ENCODE data around the gene ADD3.
"Not testable (repeated sequence)": the region's sequence is repeated elsewhere in the genome, so short reads cannot be mapped to it uniquely, and the experiment has no call there.

The ADD3 gene

GRCh38 chr10:109978481-109978880 is 29.3 kb upstream of the ADD3 start:
- TF ChIP-seq CTCF (IDR thresholded peaks at IDR 0.05; ENCODE audit: low read depth, low read length): peak; percentile 76
- no peak overlapping the region for H3K4me3 ChIP-seq (ENCODE audit: low read depth, low read length)

- H3K4me3 ChIP-seq (ENCODE audit: low read depth, low read length): no peak overlapping the region
- no peak for TF ChIP-seq CTCF (IDR thresholded peaks at IDR 0.05; ENCODE audit: low read depth, low read length)
Measured at GRCh38 chr10:109979215-109979614, 28.6 kb upstream of the ADD3 start.

GRCh38 chr10:109981650-109982049 is 26.1 kb upstream of the ADD3 start:
- no peak overlapping the region for H3K4me3 ChIP-seq (ENCODE audit: low read depth, low read length)
- TF ChIP-seq CTCF (IDR thresholded peaks at IDR 0.05; ENCODE audit: low read depth, low read length): no peak

- no peak for TF ChIP-seq CTCF (IDR thresholded peaks at IDR 0.05; ENCODE audit: low read depth, low read length)
- H3K4me3 ChIP-seq (ENCODE audit: low read depth, low read length): no peak overlapping the region
Measured at GRCh38 chr10:109982123-109982522, 25.7 kb upstream of the ADD3 start.

GRCh38 chr10:109982812-109983211 is 25.0 kb upstream of the ADD3 start:
- no peak for TF ChIP-seq CTCF (IDR thresholded peaks at IDR 0.05; ENCODE audit: low read depth, low read length)
- no peak overlapping the region for H3K4me3 ChIP-seq (ENCODE audit: low read depth, low read length)

GRCh38 chr10:109984013-109984412 is 23.8 kb upstream of the ADD3 start:
- H3K4me3 ChIP-seq (ENCODE audit: low read depth, low read length): no peak overlapping the region
- TF ChIP-seq CTCF (IDR thresholded peaks at IDR 0.05; ENCODE audit: low read depth, low read length): no peak

GRCh38 chr10:109985768-109986167 is 22.0 kb upstream of the ADD3 start:
- H3K4me3 ChIP-seq (ENCODE audit: low read depth, low read length): not testable (repeated sequence)

- H3K4me3 ChIP-seq (ENCODE audit: low read depth, low read length): no peak overlapping the region
- TF ChIP-seq CTCF (IDR thresholded peaks at IDR 0.05; ENCODE audit: low read depth, low read length): no peak
Measured at GRCh38 chr10:109987452-109988211, 20.2 kb upstream of the ADD3 start.

Measured in WI38 (cell line).